ENCODE data around the gene NEGR1. TPM values are rescaled to one million over a fixed set of nuclear protein-coding genes. Genes with fewer than 3 reads are reported as not detected.

The NEGR1 gene
- total and polyA plus RNA-seq, 2 donors (not counting 3 experiments of a cell fraction or from before 2014, with no cell fraction given) = 6.8 to 21.8 TPM

DNA sequence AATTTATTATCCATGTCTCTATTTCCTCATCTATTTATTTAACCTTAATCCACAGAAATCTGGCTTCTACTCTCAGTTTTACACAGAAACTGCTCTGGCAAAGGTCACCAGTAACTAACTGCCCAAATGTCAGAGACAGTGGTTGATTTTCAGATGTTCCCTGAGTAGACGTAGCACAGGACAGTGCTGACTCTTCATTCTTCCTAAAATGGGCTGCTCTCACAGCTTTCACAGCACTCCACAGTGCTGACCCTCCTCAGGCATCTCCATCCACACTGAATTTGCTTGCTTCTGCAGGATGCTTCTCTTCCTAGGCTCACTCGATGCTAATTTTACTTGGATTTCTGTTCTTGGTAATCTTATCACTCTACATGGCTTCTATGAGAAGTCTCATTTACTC, 693.3 kb downstream of the NEGR1 start:
- Histone ChIP-seq H3K4me3 (replicated peaks in 1 of 3; ENCODE audit: insufficient read depth in 1 of 3, low read depth in 1 of 3, low read length in 3 of 3) (no peak overlapping the region), H3K27ac (ENCODE audit: insufficient read depth, low read depth, low read length) (no peak overlapping the region), H2AFZ (ENCODE audit: low read depth, low read length) (no peak overlapping the region), H3K4me2 (ENCODE audit: insufficient read depth, low read length) (no peak overlapping the region), H3K9me1 (replicated peaks; ENCODE audit: control insufficient read depth, extremely low read depth, insufficient read depth, low read length) (no peaks in the 10 kb centered on the region), H3K36me3 (ENCODE audit: control insufficient read depth in 2 of 2, extremely low read depth in 1 of 2, insufficient read depth in 2 of 2, low read length in 2 of 2) (no peaks in the 10 kb centered on the region), H3K9ac (replicated peaks; ENCODE audit: extremely low read depth, insufficient read depth, low read length) (no peak overlapping the region), H3K27me3 (ENCODE audit: control insufficient read depth in 2 of 2, insufficient read depth in 2 of 2, low read length in 2 of 2) (no peaks in the 10 kb centered on the region), H3K4me1 (ENCODE audit: control insufficient read depth, extremely low read depth, insufficient read depth, low read length) (no peaks in the 10 kb centered on the region), H4K20me1 (replicated peaks; ENCODE audit: control insufficient read depth, extremely low read depth, insufficient read depth, low read length) (no peaks in the 10 kb centered on the region), H3K79me2 (ENCODE audit: control insufficient read depth, insufficient read depth, low read length) (no peaks in the 10 kb centered on the region), H3K9me3 (replicated peaks; ENCODE audit: control insufficient read depth, insufficient read depth, low read length) (no peaks in the 10 kb centered on the region)
- FAIRE-seq (no peak), DNase-seq (ENCODE audit: low read depth, low spot score) (no peak)
- ChIA-PET POLR2A (no interaction called here), CTCF (interaction anchor here (2.0 kb wide), 1 partner anchor 449 kb away, joined by 17 read pairs; no protein-coding TSS in a partner anchor)
- intact Hi-C loops (cut with micrococcal nuclease) (loop anchor here (5.0 kb wide), 1 partner anchor 693 kb away; the partner anchor contains the start of gene NEGR1), dilution Hi-C loops (cut with MboI; ENCODE audit: extremely low pct_ligation_motif_present, low sequenced_read_pairs) (no loop called here)
- TF ChIP-seq POLR2AphosphoS5 (IDR thresholded peaks at IDR 0.05; ENCODE audit: insufficient read depth, low read depth, low read length) = no peak
- no peak for TF ChIP-seq GATA2 (IDR thresholded peaks at IDR 0.05; ENCODE audit: insufficient read depth, insufficient read length, low read depth, low read length)
- TF ChIP-seq FOS (IDR thresholded peaks at IDR 0.05; ENCODE audit: borderline replicate concordance, insufficient read depth, low read length) = no peak
- TF ChIP-seq MYC (IDR thresholded peaks at IDR 0.05; ENCODE audit: low read depth, low read length) = no peak
- no peak for TF ChIP-seq MAX (IDR thresholded peaks at IDR 0.05; ENCODE audit: insufficient read depth, insufficient read length)
- no peak for TF ChIP-seq JUN (IDR thresholded peaks at IDR 0.05; ENCODE audit: borderline replicate concordance, insufficient read depth, insufficient read length, low read depth)
- TF ChIP-seq EZH2 (IDR thresholded peaks at IDR 0.05; ENCODE audit: borderline replicate concordance, low read depth, low read length, severe bottlenecking) = no peak
- TF ChIP-seq POLR2A (IDR thresholded peaks at IDR 0.05; ENCODE audit: low read depth, low read length) = no peak
- TF ChIP-seq, protein P1, sequence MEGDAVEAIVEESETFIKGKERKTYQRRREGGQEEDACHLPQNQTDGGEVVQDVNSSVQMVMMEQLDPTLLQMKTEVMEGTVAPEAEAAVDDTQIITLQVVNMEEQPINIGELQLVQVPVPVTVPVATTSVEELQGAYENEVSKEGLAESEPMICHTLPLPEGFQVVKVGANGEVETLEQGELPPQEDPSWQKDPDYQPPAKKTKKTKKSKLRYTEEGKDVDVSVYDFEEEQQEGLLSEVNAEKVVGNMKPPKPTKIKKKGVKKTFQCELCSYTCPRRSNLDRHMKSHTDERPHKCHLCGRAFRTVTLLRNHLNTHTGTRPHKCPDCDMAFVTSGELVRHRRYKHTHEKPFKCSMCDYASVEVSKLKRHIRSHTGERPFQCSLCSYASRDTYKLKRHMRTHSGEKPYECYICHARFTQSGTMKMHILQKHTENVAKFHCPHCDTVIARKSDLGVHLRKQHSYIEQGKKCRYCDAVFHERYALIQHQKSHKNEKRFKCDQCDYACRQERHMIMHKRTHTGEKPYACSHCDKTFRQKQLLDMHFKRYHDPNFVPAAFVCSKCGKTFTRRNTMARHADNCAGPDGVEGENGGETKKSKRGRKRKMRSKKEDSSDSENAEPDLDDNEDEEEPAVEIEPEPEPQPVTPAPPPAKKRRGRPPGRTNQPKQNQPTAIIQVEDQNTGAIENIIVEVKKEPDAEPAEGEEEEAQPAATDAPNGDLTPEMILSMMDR (IDR thresholded peaks at IDR 0.05; ENCODE audit: extremely low read depth in 1 of 2, insufficient read depth in 1 of 2, low read depth in 1 of 2, low read length in 2 of 2) = no peak
- no TSS peak for BruUV-seq (replicated peaks)
